HEK293T (cell line): ENCODE measurements around the gene SLC18A3.

Experiments
- SUZ12 ChIP-seq: fragments of 450-650 bp; IDR thresholded peaks from 2 replicates; pipeline ENCODE4 v1.6.1; 2016; ENCODE audit warnings: mild to moderate bottlenecking
- TARDBP ChIP-seq: fragments of 450-650 bp; IDR thresholded peaks from 2 replicates; pipeline ENCODE4 v1.6.1; 2016

DNA sequence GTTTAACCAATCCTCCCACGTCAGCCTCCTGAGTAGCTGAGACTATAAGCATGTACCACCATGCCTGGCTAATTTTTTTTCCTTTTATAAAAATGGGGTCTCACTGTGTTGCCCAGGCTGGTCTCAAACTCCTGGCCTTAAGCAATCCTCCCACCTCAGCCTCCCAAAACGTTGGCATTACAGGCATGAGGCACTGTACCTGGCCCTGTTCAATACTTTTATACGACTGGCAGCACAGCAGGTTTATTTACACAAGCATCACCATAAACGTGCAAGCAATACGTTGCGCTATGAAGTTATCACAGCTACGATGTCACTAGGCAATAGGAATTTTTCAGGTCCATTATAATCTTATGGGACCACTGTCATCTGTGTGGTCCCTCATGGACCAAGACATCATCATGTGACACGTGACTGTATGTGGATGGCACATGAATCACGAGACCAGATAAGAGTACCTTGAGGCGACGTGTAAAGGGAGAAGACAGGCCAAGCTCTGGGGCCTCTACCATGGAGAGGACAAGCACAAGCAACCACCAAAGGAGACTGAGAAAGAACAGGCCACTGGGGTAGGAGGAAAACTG is 34.5 kb upstream of the SLC18A3 start:
- TF ChIP-seq TARDBP, result no peak
- no peak for TF ChIP-seq SUZ12
